ENCODE results near the gene MTSS2.

DNA sequence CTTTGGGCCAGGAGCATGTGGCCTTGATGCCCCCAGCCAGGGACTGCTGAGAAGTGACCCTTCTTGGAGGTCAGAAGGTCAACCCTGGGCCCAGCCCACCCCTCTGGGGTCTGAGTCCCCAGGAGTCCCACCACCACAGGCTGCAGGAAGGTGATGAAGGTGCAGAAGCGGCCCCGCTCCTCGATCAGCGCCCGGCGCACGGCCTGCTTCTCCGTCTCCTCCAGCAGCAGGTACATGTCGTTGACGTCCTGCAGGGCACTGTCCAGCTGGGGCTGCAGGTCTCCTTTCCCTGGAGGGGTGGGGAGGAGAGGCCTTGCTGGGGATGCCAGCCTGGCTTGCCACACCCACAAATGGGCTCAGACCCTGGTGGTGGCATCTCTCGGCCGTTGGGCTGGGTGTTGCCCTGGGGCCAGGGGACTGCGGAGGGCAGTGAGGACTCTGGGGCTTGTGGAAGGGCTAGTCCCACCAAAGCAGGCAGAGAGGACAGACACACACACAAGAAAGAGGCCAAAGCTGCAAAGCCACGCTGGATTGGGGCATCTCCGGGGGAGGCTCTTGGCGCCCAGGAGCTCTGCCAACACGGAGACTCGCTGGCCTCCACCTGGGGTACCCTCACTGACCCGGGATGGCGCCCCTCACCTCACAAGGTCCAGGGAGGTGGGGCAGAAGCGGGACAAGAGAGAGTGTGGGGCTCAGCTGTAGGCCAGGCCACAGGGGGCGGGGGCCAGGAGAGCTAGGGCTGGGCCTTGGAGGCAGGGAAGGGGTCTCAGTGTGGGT, 7.5 kb downstream of the MTSS2 start:
- TF ChIP-seq GABPA (IDR thresholded peaks at IDR 0.05; ENCODE audit: low read depth) = no peak
- no peak for TF ChIP-seq EZH2phosphoT487 (IDR thresholded peaks at IDR 0.05; ENCODE audit: borderline replicate concordance, low read depth)
- TF ChIP-seq JUND (IDR thresholded peaks at IDR 0.05) = no peak
